ENCODE results near the gene MSANTD1.

Gene MSANTD1

DNA sequence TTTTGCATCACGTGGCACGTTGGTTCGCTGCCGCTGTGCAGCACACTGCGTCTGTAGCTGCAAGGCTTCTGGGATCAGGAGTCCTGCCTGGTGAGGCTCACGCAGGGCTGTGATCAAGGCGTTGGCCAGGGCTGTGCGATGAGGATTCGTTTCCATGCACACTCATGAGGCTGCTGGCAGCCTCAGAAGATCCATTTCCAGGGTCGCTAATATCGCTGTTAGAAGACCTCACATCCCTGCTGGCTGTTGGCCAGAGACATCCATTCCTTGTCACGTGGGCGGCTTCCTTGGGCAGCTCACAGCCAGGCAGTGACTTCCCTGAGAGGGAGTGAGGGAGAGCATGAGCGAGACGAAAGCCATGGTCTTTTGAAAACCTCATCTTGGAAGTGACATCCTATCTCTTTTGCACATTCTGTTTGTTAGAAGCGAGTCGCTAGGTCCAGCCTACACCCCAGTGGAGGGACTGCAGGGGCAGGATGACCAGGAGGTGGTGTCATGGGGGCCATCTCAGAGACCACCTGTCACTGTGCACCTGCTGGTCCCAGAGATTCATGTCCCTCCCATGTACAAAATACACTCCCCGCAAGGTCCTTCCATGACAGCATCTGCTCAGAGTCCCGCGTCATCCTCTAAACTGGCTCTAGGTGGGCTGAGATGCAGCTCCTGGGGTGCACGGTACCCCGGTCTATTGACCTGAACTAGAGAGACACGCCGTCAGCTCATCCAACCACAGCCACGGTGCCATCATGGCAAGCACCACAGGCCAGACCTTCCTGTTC is 56.1 kb downstream of the MSANTD1 start:
- DNase-seq, result peak; percentile 32

DNA sequence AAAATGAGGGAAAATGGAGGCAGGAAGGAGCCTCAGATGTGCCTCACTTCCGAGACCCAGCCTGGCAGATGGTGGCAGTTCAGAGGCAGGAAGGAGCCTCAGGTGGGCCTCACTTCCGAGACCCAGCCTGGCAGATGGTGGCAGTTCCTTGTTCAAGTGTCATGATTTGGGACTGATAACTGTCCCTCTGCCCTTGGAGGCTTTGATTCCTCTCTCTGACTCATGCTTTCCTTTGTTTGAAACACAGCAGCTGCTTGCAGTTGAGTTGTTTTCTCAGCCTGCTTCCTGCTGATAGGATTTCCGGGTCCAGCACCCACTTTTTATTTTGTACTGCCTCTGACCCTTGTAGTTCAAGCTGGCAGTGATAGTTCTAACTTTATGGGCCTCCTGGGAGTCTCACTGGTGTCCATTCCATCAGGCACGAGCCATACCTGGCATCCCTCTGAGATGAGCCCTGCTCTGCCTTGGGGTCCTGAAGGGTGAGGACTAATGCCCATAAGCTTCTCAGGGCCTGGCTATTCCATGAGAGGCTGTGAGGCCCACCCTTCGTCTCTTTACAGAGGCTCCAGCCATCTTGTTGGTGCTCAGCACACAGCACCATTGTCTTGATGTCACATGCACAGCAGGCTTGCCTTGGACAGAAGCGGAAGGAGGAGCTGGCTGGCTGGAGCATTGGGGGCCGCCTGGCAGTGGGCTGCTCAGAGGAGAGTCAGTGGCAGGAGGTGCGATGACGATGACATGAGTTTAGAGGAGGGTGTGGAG is 56.8 kb downstream of the MSANTD1 start:
- DNase-seq, result no peak

All from NCI-H1092 (cell line).